H9 (cell line): ENCODE measurements around the gene ARHGAP10. TPM values are rescaled to one million over a fixed set of nuclear protein-coding genes. Genes with fewer than 3 reads are reported as not detected.

Experiments
- DNase-seq: peaks from one replicate; pipeline ENCODE4 v3.0.0-alpha.2; 2017
- H2AFZ ChIP-seq: one replicate; pipeline ENCODE4 v1.6.1; 2013; ENCODE audit warnings: mild to moderate bottlenecking, low read length, control low read depth, moderate library complexity
- H2AK5ac ChIP-seq: 2 replicates; pipeline ENCODE4 v1.6.1; 2013; ENCODE audit warnings: low read length, control low read depth, mixed read lengths; ENCODE audit not compliant: insufficient read length
- H2BK120ac ChIP-seq: one replicate; pipeline ENCODE4 v1.6.1; 2013; ENCODE audit warnings: low read depth, mild to moderate bottlenecking, low read length, control low read depth, inconsistent platforms; ENCODE audit not compliant: poor library complexity, severe bottlenecking
- H2BK12ac ChIP-seq: 2 replicates; pipeline ENCODE4 v1.6.1; 2013; ENCODE audit warnings: low read length, control low read depth, mixed read lengths, low read depth; ENCODE audit not compliant: insufficient read length
- H2BK15ac ChIP-seq: 2 replicates; pipeline ENCODE4 v1.6.1; 2013; ENCODE audit warnings: low read depth, low read length, control low read depth
- H2BK20ac ChIP-seq: one replicate; pipeline ENCODE4 v1.6.1; 2013; ENCODE audit warnings: low read depth, mild to moderate bottlenecking, low read length, control low read depth, inconsistent platforms; ENCODE audit not compliant: poor library complexity, severe bottlenecking
- H2BK5ac ChIP-seq: 2 replicates; pipeline ENCODE4 v1.6.1; 2013; ENCODE audit warnings: low read length, control low read depth, mixed read lengths; ENCODE audit not compliant: insufficient read length
- H3K14ac ChIP-seq: 2 replicates; pipeline ENCODE4 v1.6.1; 2013; ENCODE audit warnings: low read length, control low read depth; ENCODE audit not compliant: insufficient read depth
- H3K18ac ChIP-seq: 2 replicates; pipeline ENCODE4 v1.6.1; 2013; ENCODE audit warnings: low read depth, mild to moderate bottlenecking, mixed read lengths, low read length, control low read depth; ENCODE audit not compliant: insufficient read length
- H3K23ac ChIP-seq: 2 replicates; pipeline ENCODE4 v1.6.1; 2013; ENCODE audit warnings: low read length, control low read depth, mixed read lengths, low read depth; ENCODE audit not compliant: insufficient read length
- H3K23me2 ChIP-seq: 2 replicates; pipeline ENCODE4 v1.6.1; 2013; ENCODE audit warnings: low read depth, mild to moderate bottlenecking, mixed read lengths, low read length, control low read depth; ENCODE audit not compliant: insufficient read length, poor library complexity, severe bottlenecking
- H3K27ac ChIP-seq: 2 replicates; pipeline ENCODE4 v1.5.1; 2013; ENCODE audit warnings: low read length, control low read depth, mixed read lengths, low read depth; ENCODE audit not compliant: insufficient read length
- H3K27me3 ChIP-seq: 2 replicates; pipeline ENCODE4 v1.6.1; 2013; ENCODE audit warnings: low read length, control low read depth, inconsistent platforms; ENCODE audit not compliant: insufficient read depth
- H3K4ac ChIP-seq: 2 replicates; pipeline ENCODE4 v1.6.1; 2013; ENCODE audit warnings: low read depth, mild to moderate bottlenecking, control low read depth, inconsistent platforms, low read length, moderate library complexity
- H3K4me1 ChIP-seq: 2 replicates; pipeline ENCODE4 v1.6.1; 2013; ENCODE audit warnings: low read length, control low read depth, inconsistent platforms; ENCODE audit not compliant: insufficient read depth
- H3K4me2 ChIP-seq: 2 replicates; pipeline ENCODE4 v1.6.1; 2013; ENCODE audit warnings: low read length, control low read depth, mixed read lengths; ENCODE audit not compliant: insufficient read length, insufficient read depth
- H3K56ac ChIP-seq: 2 replicates; pipeline ENCODE4 v1.6.1; 2013; ENCODE audit warnings: low read depth, mild to moderate bottlenecking, mixed read lengths, low read length, control low read depth; ENCODE audit not compliant: insufficient read length
- H3K79me1 ChIP-seq: 2 replicates; pipeline ENCODE4 v1.6.1; 2013; ENCODE audit warnings: low read depth, mild to moderate bottlenecking, moderate library complexity, low read length, control low read depth, inconsistent platforms; ENCODE audit not compliant: insufficient read depth, poor library complexity, severe bottlenecking
- H3K79me2 ChIP-seq: 2 replicates; pipeline ENCODE4 v1.6.1; 2013; ENCODE audit warnings: low read length, control low read depth, inconsistent platforms; ENCODE audit not compliant: insufficient read depth
- H3K9ac ChIP-seq: 2 replicates; pipeline ENCODE4 v1.6.1; 2013; ENCODE audit warnings: low read length, control low read depth, mixed read lengths; ENCODE audit not compliant: insufficient read length; ENCODE audit errors: extremely low read depth
- H3K9me3 ChIP-seq: one replicate; pipeline ENCODE4 v1.6.1; 2013; ENCODE audit warnings: low read depth, low read length, inconsistent platforms; ENCODE audit not compliant: control insufficient read depth
- H3T11ph ChIP-seq: one replicate; pipeline ENCODE4 v1.6.1; 2013; ENCODE audit warnings: mild to moderate bottlenecking, low read length, control low read depth, inconsistent platforms
- H4K20me1 ChIP-seq: one replicate; pipeline ENCODE4 v1.6.1; 2013; ENCODE audit not compliant: control insufficient read depth, insufficient read length, insufficient read depth
- H4K5ac ChIP-seq: 2 replicates; pipeline ENCODE4 v1.6.1; 2013; ENCODE audit warnings: low read depth, mild to moderate bottlenecking, mixed read lengths, low read length, control low read depth; ENCODE audit not compliant: insufficient read length
- H4K8ac ChIP-seq: replicated peaks from 2 replicates; pipeline ENCODE4 v1.6.1; 2013; ENCODE audit warnings: low read length, control low read depth, mixed read lengths, low read depth; ENCODE audit not compliant: insufficient read length
- H4K91ac ChIP-seq: 2 replicates; pipeline ENCODE4 v1.6.1; 2013; ENCODE audit warnings: low read depth, mild to moderate bottlenecking, moderate library complexity, mixed read lengths, low read length, control low read depth; ENCODE audit not compliant: insufficient read length
- H3K27ac Mint-ChIP-seq, 3 experiments: 2 replicates in 2 of 3; 3 replicates in 1 of 3; pipeline ENCODE4 v1.8.0; 2020 to 2021; ENCODE audit warnings: mixed read lengths in 3 of 3, mild to moderate bottlenecking in 1 of 3, moderate library complexity in 1 of 3
- H3K27me3 Mint-ChIP-seq: 2 replicates; pipeline ENCODE4 v1.8.0; 2021; ENCODE audit warnings: low read depth, mild to moderate bottlenecking, moderate library complexity, mixed read lengths
- H3K36me3 Mint-ChIP-seq, 3 experiments: 2 replicates in 2 of 3; 3 replicates in 1 of 3; pipeline ENCODE4 v1.8.0; 2020 to 2021; ENCODE audit warnings: low read depth in 3 of 3, mixed read lengths in 3 of 3; ENCODE audit not compliant: insufficient read depth in 1 of 3
- H3K4me1 Mint-ChIP-seq, 2 experiments: 2 replicates each; pipeline ENCODE4 v1.8.0; 2020; ENCODE audit warnings: mixed read lengths in 2 of 2
- H3K4me3 Mint-ChIP-seq, 2 experiments: 2 replicates in 1 of 2; 3 replicates in 1 of 2; pipeline ENCODE4 v1.8.0; 2020 to 2021; ENCODE audit warnings: mild to moderate bottlenecking in 2 of 2, mixed read lengths in 2 of 2, moderate library complexity in 1 of 2
- H3K9me3 Mint-ChIP-seq, 2 experiments: 2 replicates in 1 of 2; 3 replicates in 1 of 2; pipeline ENCODE4 v1.8.0; 2020; ENCODE audit warnings: mild to moderate bottlenecking in 2 of 2, mixed read lengths in 2 of 2, moderate library complexity in 1 of 2
- WGBS: extraction: QIAGEN DNeasy Blood & Tissue Kit; methylation state at CpG from one replicate; pipeline ENCODE4 v1.1.7; 2013; ENCODE audit warnings: missing lambda C conversion rate, low lambda C conversion rate, mixed read lengths; ENCODE audit not compliant: insufficient read length; ENCODE audit errors: extremely low coverage; 5-methylcytosine and 5-hydroxymethylcytosine counted together
- total RNA-seq: library from RNA; stranded (reverse); gene quantifications from 2 replicates; pipeline ENCODE4 v1.2.1, GENCODE V29; 2021
- TF ChIP-seq, protein P1 (sequence below): fragments of 200-600 bp; sonication (generic); conservative IDR thresholded peaks from 3 replicates; pipeline ENCODE4 v1.8.0; 2021; ENCODE audit warnings: antibody characterized with exemption, mild to moderate bottlenecking

The ARHGAP10 gene
- total RNA-seq, 1 experiment from 2014 or later: 7.8 TPM

- H3K9ac ChIP-seq: no peak overlapping the region
- no peak overlapping the region for H3K56ac ChIP-seq
- H3K4me3 Mint-ChIP-seq: no peak overlapping the region
- H3K79me1 ChIP-seq: no peaks in the 10 kb centered on the region
- H2BK12ac ChIP-seq: no peak overlapping the region
- no peak overlapping the region for H4K8ac ChIP-seq
- no peak overlapping the region for H4K5ac ChIP-seq
- TF ChIP-seq, protein P1, sequence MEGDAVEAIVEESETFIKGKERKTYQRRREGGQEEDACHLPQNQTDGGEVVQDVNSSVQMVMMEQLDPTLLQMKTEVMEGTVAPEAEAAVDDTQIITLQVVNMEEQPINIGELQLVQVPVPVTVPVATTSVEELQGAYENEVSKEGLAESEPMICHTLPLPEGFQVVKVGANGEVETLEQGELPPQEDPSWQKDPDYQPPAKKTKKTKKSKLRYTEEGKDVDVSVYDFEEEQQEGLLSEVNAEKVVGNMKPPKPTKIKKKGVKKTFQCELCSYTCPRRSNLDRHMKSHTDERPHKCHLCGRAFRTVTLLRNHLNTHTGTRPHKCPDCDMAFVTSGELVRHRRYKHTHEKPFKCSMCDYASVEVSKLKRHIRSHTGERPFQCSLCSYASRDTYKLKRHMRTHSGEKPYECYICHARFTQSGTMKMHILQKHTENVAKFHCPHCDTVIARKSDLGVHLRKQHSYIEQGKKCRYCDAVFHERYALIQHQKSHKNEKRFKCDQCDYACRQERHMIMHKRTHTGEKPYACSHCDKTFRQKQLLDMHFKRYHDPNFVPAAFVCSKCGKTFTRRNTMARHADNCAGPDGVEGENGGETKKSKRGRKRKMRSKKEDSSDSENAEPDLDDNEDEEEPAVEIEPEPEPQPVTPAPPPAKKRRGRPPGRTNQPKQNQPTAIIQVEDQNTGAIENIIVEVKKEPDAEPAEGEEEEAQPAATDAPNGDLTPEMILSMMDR: no peak
- H3K14ac ChIP-seq: no peak overlapping the region
- H3K9me3 Mint-ChIP-seq: no peaks in the 10 kb centered on the region; a peak in 1 of 5 replicates
- no peak overlapping the region for H2BK5ac ChIP-seq
- H3K9me3 ChIP-seq: no peaks in the 10 kb centered on the region
- H2BK20ac ChIP-seq: no peak overlapping the region
- DNase-seq: no peak
- no peak overlapping the region for H3T11ph ChIP-seq
- H3K4me2 ChIP-seq: no peak overlapping the region
- H3K23me2 ChIP-seq: no peaks in the 10 kb centered on the region
- H3K4ac ChIP-seq: no peak overlapping the region
- peaks cover 41 to 42% of the 10 kb centered on the region in 2 experiments for H3K4me1 Mint-ChIP-seq
- no peaks in the 10 kb centered on the region for H3K79me2 ChIP-seq
- H2BK120ac ChIP-seq: no peak overlapping the region
- no peak overlapping the region for H2AFZ ChIP-seq
- H3K27ac ChIP-seq: no peak overlapping the region
- H3K4me1 ChIP-seq: peaks cover 5% of the 10 kb centered on the region; the same call in 1 of the 2 replicates
- no peak overlapping the region for H4K91ac ChIP-seq
- no peaks in the 10 kb centered on the region for H3K27me3 ChIP-seq
- no peak overlapping the region for H3K23ac ChIP-seq
- no peak overlapping the region for H2BK15ac ChIP-seq
- no peak overlapping the region for H3K27ac Mint-ChIP-seq
- H3K18ac ChIP-seq: no peak overlapping the region
- H3K36me3 Mint-ChIP-seq: no peaks in the 10 kb centered on the region
- no CpG with 5 or more reads among the region's 3 CpGs for WGBS
- H3K27me3 Mint-ChIP-seq: peaks cover 16% of the 10 kb centered on the region
- H4K20me1 ChIP-seq: no peaks in the 10 kb centered on the region
- H2AK5ac ChIP-seq: no peak overlapping the region
Measured at GRCh38 chr4:147740176-147740575, 8.3 kb downstream of the ARHGAP10 start.
